Spleen (tissue), 7 donors: Measurements from ENCODE around the gene TTLL6.

Experiments used
- POLR2A ChIP-seq, 3 donors: fragments of 450-650 bp; IDR thresholded peaks; one replicate each; pipeline ENCODE4 v1.5.1; 2017; ENCODE audit warnings: antibody characterized with exemption in 3 of 3, mild to moderate bottlenecking in 1 of 3
- POLR2AphosphoS5 ChIP-seq, 3 donors: sonication (generic); formaldehyde crosslinking; IDR thresholded peaks; one replicate each; pipeline ENCODE4 v1.5.1; 2017; ENCODE audit warnings: antibody characterized with exemption in 3 of 3
- TF ChIP-seq, protein P1 (sequence below), 11 experiments: fragments of 200-600 bp in 7 of 11; fragments of 450-650 bp in 4 of 11; sonication (generic) in 4 of 11; IDR thresholded peaks in 8 of 11; conservative IDR thresholded peaks in 3 of 11; 1 replicate in 7 of 11; 2 replicates in 4 of 11; pipeline versions ENCODE4 v1.4.0 to v1.8.0; 2016 to 2021; ENCODE audit warnings: antibody characterized with exemption in 11 of 11, inconsistent platforms in 4 of 11, mild to moderate bottlenecking in 1 of 11
- donor health status: DM: no; HTN: no; CAD: no; lungs with moderate emphysema.
- donor health status: DM: no; HTN: no; CAD: no.
- donor health status: DM: no; HTN: no; CAD: no.

DNA sequence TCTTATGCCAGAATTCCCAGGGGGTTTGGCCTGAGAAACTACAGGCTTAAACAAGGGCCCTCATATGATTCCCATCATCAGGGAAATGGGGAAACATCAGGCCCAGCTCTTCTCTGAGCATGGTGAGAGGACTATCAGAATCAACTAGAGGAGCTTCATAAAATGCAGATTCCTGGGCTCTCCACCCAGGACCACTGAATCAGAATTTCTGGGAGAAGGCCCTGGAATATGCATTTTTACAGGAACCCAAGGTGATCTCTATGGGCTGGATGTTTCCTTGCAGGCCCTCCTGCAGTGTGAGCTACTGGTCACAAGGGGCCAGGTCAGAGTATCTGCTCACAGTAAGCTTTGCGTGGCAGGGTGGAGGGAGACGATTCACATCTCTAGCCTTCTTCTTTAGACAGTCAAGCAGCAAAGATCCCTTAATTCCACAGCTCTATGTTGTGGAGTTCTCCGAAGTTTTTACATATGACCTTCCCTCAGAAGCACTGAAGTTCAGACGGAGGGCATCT, 49.7 kb downstream of the TTLL6 start:
- TF ChIP-seq, protein P1, sequence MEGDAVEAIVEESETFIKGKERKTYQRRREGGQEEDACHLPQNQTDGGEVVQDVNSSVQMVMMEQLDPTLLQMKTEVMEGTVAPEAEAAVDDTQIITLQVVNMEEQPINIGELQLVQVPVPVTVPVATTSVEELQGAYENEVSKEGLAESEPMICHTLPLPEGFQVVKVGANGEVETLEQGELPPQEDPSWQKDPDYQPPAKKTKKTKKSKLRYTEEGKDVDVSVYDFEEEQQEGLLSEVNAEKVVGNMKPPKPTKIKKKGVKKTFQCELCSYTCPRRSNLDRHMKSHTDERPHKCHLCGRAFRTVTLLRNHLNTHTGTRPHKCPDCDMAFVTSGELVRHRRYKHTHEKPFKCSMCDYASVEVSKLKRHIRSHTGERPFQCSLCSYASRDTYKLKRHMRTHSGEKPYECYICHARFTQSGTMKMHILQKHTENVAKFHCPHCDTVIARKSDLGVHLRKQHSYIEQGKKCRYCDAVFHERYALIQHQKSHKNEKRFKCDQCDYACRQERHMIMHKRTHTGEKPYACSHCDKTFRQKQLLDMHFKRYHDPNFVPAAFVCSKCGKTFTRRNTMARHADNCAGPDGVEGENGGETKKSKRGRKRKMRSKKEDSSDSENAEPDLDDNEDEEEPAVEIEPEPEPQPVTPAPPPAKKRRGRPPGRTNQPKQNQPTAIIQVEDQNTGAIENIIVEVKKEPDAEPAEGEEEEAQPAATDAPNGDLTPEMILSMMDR (IDR thresholded peaks at IDR 0.05 in 8 of 11, conservative IDR thresholded peaks at IDR 0.05 in 3 of 11), result no peak
- TF ChIP-seq POLR2A (IDR thresholded peaks at IDR 0.05), result no peak
- no peak for TF ChIP-seq POLR2AphosphoS5 (IDR thresholded peaks at IDR 0.05)
